Sigmoid colon (tissue), 4 donors: ENCODE results near the gene COL6A5.

Source experiments
- EP300 ChIP-seq, 4 donors: sonication (generic); formaldehyde crosslinking; IDR thresholded peaks; one replicate each; pipeline ENCODE4 v1.6.1; 2017; ENCODE audit warnings: antibody characterized with exemption in 4 of 4
- POLR2A ChIP-seq, 2 donors: fragments of 450-650 bp; IDR thresholded peaks; one replicate each; pipeline ENCODE4 v1.6.1; 2016; ENCODE audit warnings: antibody characterized with exemption in 2 of 2, mild to moderate bottlenecking in 2 of 2, moderate library complexity in 2 of 2
- POLR2AphosphoS5 ChIP-seq, 4 donors: sonication (generic); formaldehyde crosslinking; IDR thresholded peaks; one replicate each; pipeline ENCODE4 v1.6.1; 2017; ENCODE audit warnings: antibody characterized with exemption in 4 of 4
- TF ChIP-seq, protein P1 (sequence below), 4 experiments: fragments of 450-650 bp in 3 of 4; fragments of 200-600 bp in 1 of 4; IDR thresholded peaks; one replicate each; pipeline ENCODE4 v1.5.1; 2016 to 2019; ENCODE audit warnings: antibody characterized with exemption in 4 of 4, mild to moderate bottlenecking in 3 of 4, moderate library complexity in 2 of 4

DNA sequence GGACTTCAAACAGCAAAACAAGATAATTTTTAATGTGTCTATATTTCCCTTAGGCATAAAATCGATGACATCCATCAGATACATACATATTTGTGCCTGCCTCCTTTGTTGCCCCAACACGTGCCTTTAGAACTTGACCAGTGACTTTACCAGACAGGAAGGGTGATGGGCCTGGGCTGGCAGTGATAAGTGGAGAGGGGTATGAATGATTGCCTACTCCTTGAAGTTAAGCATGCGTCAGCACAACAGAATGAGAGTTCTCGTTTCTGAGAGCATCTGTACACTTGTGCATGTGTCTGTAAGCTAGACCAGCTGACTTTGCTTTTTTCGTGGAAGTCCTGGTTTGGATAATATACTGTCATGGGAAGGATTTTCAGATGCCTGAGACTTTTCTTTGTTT lies 116.6 kb downstream of the COL6A5 start:
- TF ChIP-seq EP300 (IDR thresholded peaks at IDR 0.05) (no peak), POLR2A (IDR thresholded peaks at IDR 0.05) (no peak), POLR2AphosphoS5 (IDR thresholded peaks at IDR 0.05) (no peak)
- TF ChIP-seq, protein P1, sequence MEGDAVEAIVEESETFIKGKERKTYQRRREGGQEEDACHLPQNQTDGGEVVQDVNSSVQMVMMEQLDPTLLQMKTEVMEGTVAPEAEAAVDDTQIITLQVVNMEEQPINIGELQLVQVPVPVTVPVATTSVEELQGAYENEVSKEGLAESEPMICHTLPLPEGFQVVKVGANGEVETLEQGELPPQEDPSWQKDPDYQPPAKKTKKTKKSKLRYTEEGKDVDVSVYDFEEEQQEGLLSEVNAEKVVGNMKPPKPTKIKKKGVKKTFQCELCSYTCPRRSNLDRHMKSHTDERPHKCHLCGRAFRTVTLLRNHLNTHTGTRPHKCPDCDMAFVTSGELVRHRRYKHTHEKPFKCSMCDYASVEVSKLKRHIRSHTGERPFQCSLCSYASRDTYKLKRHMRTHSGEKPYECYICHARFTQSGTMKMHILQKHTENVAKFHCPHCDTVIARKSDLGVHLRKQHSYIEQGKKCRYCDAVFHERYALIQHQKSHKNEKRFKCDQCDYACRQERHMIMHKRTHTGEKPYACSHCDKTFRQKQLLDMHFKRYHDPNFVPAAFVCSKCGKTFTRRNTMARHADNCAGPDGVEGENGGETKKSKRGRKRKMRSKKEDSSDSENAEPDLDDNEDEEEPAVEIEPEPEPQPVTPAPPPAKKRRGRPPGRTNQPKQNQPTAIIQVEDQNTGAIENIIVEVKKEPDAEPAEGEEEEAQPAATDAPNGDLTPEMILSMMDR (IDR thresholded peaks at IDR 0.05): no peak
